RWPE2 (cell line): Measurements from ENCODE around the gene FRG2.
"Not testable (repeated sequence)": the region's sequence is repeated elsewhere in the genome, so short reads cannot be mapped to it uniquely, and the experiment has no call there.

ENCODE experiments used
- ATAC-seq: fragments of 200-7000 bp; cut with Tn5 transposase; 3 replicates; pipeline ENCODE4 v1.9.1; 2021; ENCODE audit warnings: low read depth
- DNase-seq: peaks from one replicate; pipeline ENCODE4 v3.0.0-alpha.2; 2020; ENCODE audit warnings: low spot score
- H3K27ac ChIP-seq: fragments of 450-650 bp; 2 replicates; pipeline ENCODE4 v1.5.1; 2017; ENCODE audit warnings: mild to moderate bottlenecking; ENCODE audit not compliant: poor library complexity, severe bottlenecking
- H3K27me3 ChIP-seq: fragments of 250-450 bp; sonication (Bioruptor Pico); 2 replicates; pipeline ENCODE4 v1.5.1; 2021; ENCODE audit warnings: mild to moderate bottlenecking, moderate library complexity; ENCODE audit not compliant: insufficient read depth, poor library complexity, severe bottlenecking
- H3K36me3 ChIP-seq: fragments of 250-450 bp; sonication (Bioruptor Pico); 2 replicates; pipeline ENCODE4 v1.5.1; 2020; ENCODE audit warnings: low read depth, mild to moderate bottlenecking, moderate library complexity
- H3K4me1 ChIP-seq: fragments of 250-450 bp; sonication (Bioruptor Pico); 2 replicates; pipeline ENCODE4 v1.5.1; 2021; ENCODE audit warnings: mild to moderate bottlenecking, moderate library complexity; ENCODE audit not compliant: insufficient read depth, poor library complexity, severe bottlenecking
- H3K4me3 ChIP-seq: fragments of 250-450 bp; sonication (Bioruptor Pico); 2 replicates; pipeline ENCODE4 v1.5.1; 2021; ENCODE audit warnings: mild to moderate bottlenecking, moderate library complexity; ENCODE audit not compliant: severe bottlenecking
- H3K9me3 ChIP-seq: fragments of 250-450 bp; sonication (Bioruptor Pico); 2 replicates; pipeline ENCODE4 v1.5.1; 2021; ENCODE audit warnings: mild to moderate bottlenecking, moderate library complexity; ENCODE audit not compliant: severe bottlenecking
- TF ChIP-seq, protein P1 (sequence below): fragments of 450-650 bp; IDR thresholded peaks from one replicate; pipeline ENCODE4 v1.5.1; 2017; ENCODE audit warnings: mild to moderate bottlenecking, moderate library complexity; ENCODE audit not compliant: poor library complexity, severe bottlenecking

The FRG2 gene

DNA sequence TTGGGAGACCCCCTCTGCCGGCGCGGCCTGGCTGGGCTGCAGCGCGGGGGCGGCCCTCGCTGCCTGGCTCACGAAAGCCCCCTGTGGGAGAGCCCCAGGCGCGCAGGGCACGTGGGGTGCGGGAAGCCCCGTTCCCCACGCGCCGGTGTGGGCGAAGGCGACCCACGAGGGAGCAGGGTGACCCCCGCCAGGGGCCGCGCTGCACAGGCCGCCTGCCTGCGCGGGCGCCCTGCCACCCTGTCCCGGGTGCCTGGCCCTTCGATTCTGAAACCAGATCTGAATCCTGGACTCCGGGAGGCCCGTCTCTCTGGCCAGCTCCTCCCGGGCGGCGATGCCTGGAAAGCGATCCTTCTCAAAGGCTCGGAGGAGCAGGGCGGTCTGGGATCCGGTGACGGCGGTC lies 5.1 kb downstream of the FRG2 start:
- not testable (repeated sequence) for DNase-seq, H3K9me3 ChIP-seq, H3K36me3 ChIP-seq, H3K27ac ChIP-seq, ATAC-seq, H3K4me3 ChIP-seq, H3K4me1 ChIP-seq
- peaks cover 55% of the 10 kb centered on the region for H3K27me3 ChIP-seq

GRCh38 chr4:190020790-190021717 lies 6.0 kb downstream of the FRG2 start:
- Histone ChIP-seq H3K36me3 (no peaks in the 10 kb centered on the region), H3K27ac (no peak overlapping the region), H3K4me1 (no peaks in the 10 kb centered on the region), H3K9me3 (no peaks in the 10 kb centered on the region), H3K4me3 (peak overlapping the region; percentile 10), H3K27me3 (peaks cover 64% of the 10 kb centered on the region)
- TF ChIP-seq, protein P1, sequence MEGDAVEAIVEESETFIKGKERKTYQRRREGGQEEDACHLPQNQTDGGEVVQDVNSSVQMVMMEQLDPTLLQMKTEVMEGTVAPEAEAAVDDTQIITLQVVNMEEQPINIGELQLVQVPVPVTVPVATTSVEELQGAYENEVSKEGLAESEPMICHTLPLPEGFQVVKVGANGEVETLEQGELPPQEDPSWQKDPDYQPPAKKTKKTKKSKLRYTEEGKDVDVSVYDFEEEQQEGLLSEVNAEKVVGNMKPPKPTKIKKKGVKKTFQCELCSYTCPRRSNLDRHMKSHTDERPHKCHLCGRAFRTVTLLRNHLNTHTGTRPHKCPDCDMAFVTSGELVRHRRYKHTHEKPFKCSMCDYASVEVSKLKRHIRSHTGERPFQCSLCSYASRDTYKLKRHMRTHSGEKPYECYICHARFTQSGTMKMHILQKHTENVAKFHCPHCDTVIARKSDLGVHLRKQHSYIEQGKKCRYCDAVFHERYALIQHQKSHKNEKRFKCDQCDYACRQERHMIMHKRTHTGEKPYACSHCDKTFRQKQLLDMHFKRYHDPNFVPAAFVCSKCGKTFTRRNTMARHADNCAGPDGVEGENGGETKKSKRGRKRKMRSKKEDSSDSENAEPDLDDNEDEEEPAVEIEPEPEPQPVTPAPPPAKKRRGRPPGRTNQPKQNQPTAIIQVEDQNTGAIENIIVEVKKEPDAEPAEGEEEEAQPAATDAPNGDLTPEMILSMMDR = no peak
- DNase-seq (no peak), ATAC-seq (peak; percentile 78)

GRCh38 chr4:190019859-190020463 lies 7.1 kb downstream of the FRG2 start:
- H3K27ac ChIP-seq, H3K4me3 ChIP-seq, DNase-seq, H3K9me3 ChIP-seq, ATAC-seq, H3K4me1 ChIP-seq, H3K36me3 ChIP-seq: not testable (repeated sequence)
- H3K27me3 ChIP-seq = peaks cover 75% of the 10 kb centered on the region

- H3K9me3 ChIP-seq = no peaks in the 10 kb centered on the region
- H3K27ac ChIP-seq = no peak overlapping the region
- H3K4me1 ChIP-seq = no peaks in the 10 kb centered on the region
- no peaks in the 10 kb centered on the region for H3K36me3 ChIP-seq
- no peak for ATAC-seq
- TF ChIP-seq, protein P1 = no peak
- no peak for DNase-seq
- H3K27me3 ChIP-seq = peaks cover 82% of the 10 kb centered on the region
- H3K4me3 ChIP-seq = no peak overlapping the region
Observed at GRCh38 chr4:190019023-190019858, 7.8 kb downstream of the FRG2 start.

DNA sequence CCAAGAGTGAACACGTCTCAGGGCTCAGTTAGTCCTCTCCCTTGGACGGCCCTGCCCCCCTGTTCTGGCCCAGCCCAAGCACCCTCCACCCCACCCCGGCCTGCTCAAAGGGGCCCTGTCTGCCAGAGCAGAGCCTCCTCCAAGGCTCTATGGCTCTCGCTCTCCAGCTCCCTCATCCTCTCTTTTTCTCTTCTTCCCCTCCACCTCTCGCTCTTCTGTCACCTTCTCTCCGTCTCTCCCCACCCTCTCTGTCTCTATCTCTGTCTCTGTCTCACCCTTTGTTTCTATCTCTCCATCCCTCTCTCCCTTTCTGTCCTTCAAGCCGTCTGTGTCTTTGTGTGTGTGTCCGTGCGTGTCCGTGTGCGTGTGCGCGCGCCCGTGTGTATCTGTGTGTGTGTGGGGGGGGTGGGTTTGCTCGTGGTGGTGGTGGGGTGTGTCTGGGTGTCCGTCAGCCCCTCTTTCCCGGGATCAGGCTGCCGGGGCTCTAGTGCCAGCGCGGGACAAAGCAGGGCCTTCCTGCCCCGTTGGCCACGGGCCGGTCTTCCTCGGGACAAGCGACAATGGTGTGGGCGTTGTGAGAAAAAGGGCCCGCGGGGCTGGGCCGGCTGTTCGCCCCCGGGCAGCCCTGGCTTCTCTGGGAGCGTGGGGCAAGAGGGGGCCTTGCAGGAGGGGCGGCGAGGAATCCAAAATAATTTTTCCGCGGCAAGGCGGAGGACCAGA lies 8.7 kb downstream of the FRG2 start:
- TF ChIP-seq, protein P1 = no peak
- H3K9me3 ChIP-seq = no peaks in the 10 kb centered on the region
- no peak for ATAC-seq
- DNase-seq = no peak
- peaks cover 83% of the 10 kb centered on the region for H3K27me3 ChIP-seq
- no peaks in the 10 kb centered on the region for H3K4me1 ChIP-seq
- no peak overlapping the region for H3K27ac ChIP-seq
- H3K4me3 ChIP-seq = no peak overlapping the region
- no peaks in the 10 kb centered on the region for H3K36me3 ChIP-seq
